Right lobe of liver (tissue), 4 donors: ENCODE measurements around the gene CFAP61.

Source experiments
- CTCF ChIP-seq, 4 donors: fragments of 200-600 bp in 3 of 4; fragments of 450-650 bp in 1 of 4; IDR thresholded peaks; one replicate each; pipeline versions ENCODE4 v1.5.1 to v1.8.0; 2016 to 2022; ENCODE audit warnings: antibody characterized with exemption in 4 of 4, mild to moderate bottlenecking in 2 of 4
- POLR2A ChIP-seq: fragments of 450-650 bp; IDR thresholded peaks from one replicate; pipeline ENCODE4 v1.6.1; 2017; ENCODE audit warnings: antibody characterized with exemption, mild to moderate bottlenecking
- donor health status: DM: no; HTN: no; CAD: no.
- donor health status: DM: no; HTN: no; CAD: no.
- donor health status: DM: no; HTN: yes; CAD: no.

GRCh38 chr20:20409331-20409730 is 357.0 kb downstream of the CFAP61 start:
- TF ChIP-seq CTCF (IDR thresholded peaks at IDR 0.05) (no peak), POLR2A (no peak)
